ENCODE measurements around the gene SCAMP5.
A peak's percentile ranks its signal among the peaks of the same experiment; 100 is the strongest.

SCAMP5 gene

GRCh38 chr15:74978077-74978476, 17.3 kb upstream of the SCAMP5 start:
- DNase-seq, result no peak

GRCh38 chr15:74978503-74978902, 16.9 kb upstream of the SCAMP5 start:
- DNase-seq, result peak; percentile 48

- no peak for DNase-seq
Measured at GRCh38 chr15:74982183-74982582, 13.2 kb upstream of the SCAMP5 start.

GRCh38 chr15:74983725-74984231, 11.6 kb upstream of the SCAMP5 start:
- peak; percentile 26 for DNase-seq

- peak; percentile 13 for DNase-seq
Measured at GRCh38 chr15:74988007-74988800, 7.2 kb upstream of the SCAMP5 start.

GRCh38 chr15:74989527-74989926, 5.8 kb upstream of the SCAMP5 start:
- no peak for DNase-seq

- DNase-seq, result no peak
Measured at GRCh38 chr15:74992619-74993018, 2.7 kb upstream of the SCAMP5 start.

- DNase-seq, result no peak
Measured at GRCh38 chr15:74994236-74994635, 1.1 kb upstream of the SCAMP5 start.

GRCh38 chr15:74994685-74995084, 678 bp upstream of the SCAMP5 start:
- no peak for DNase-seq

- DNase-seq, result no peak
Measured at GRCh38 chr15:74995779-74996765, 709 bp downstream of the SCAMP5 start.

GRCh38 chr15:74997141-74997540, 1.8 kb downstream of the SCAMP5 start:
- no peak for DNase-seq

GRCh38 chr15:74997543-74997942, 2.2 kb downstream of the SCAMP5 start:
- no peak for DNase-seq

GRCh38 chr15:75001310-75001709, 5.9 kb downstream of the SCAMP5 start:
- no peak for DNase-seq

GRCh38 chr15:75002398-75002797, 7.0 kb downstream of the SCAMP5 start:
- DNase-seq, result no peak

- no peak for DNase-seq
Measured at GRCh38 chr15:75007216-75007615, 11.9 kb downstream of the SCAMP5 start.

GRCh38 chr15:75008221-75008625, 12.9 kb downstream of the SCAMP5 start:
- DNase-seq, result no peak

- no peak for DNase-seq
Measured at GRCh38 chr15:75008629-75009326, 13.4 kb downstream of the SCAMP5 start.

- DNase-seq, result no peak
Measured at GRCh38 chr15:75016431-75016830, 21.1 kb downstream of the SCAMP5 start.

- no peak for DNase-seq
Measured at GRCh38 chr15:75019916-75020315, 24.6 kb downstream of the SCAMP5 start.

GRCh38 chr15:75021341-75021740, 26.0 kb downstream of the SCAMP5 start:
- DNase-seq, result no peak

GRCh38 chr15:75022783-75023180, 27.4 kb downstream of the SCAMP5 start:
- no peak for DNase-seq

- DNase-seq, result peak; percentile 93
Measured at GRCh38 chr15:75023181-75023871, 28.0 kb downstream of the SCAMP5 start, which contains the start of gene PPCDC. PPCDC (plus strand) TSS chr15:75023590; CDS start chr15:75028319, 4,729 bp downstream.
